Measurements from ENCODE around the gene CNTN1. TPM values are rescaled to one million over a fixed set of nuclear protein-coding genes. Genes with fewer than 3 reads are reported as not detected.

CNTN1 gene
- total RNA-seq, 1 donor from 2014 or later, result 1.8 TPM

- peaks cover 15% of the 10 kb centered on the region for H3K4me1 Mint-ChIP-seq (ENCODE audit: low read depth)
- H3K36me3 Mint-ChIP-seq (ENCODE audit: low read depth), result no peaks in the 10 kb centered on the region
- H3K27ac Mint-ChIP-seq (ENCODE audit: unreplicated experiment), result no peak overlapping the region
- TF ChIP-seq, protein P1, sequence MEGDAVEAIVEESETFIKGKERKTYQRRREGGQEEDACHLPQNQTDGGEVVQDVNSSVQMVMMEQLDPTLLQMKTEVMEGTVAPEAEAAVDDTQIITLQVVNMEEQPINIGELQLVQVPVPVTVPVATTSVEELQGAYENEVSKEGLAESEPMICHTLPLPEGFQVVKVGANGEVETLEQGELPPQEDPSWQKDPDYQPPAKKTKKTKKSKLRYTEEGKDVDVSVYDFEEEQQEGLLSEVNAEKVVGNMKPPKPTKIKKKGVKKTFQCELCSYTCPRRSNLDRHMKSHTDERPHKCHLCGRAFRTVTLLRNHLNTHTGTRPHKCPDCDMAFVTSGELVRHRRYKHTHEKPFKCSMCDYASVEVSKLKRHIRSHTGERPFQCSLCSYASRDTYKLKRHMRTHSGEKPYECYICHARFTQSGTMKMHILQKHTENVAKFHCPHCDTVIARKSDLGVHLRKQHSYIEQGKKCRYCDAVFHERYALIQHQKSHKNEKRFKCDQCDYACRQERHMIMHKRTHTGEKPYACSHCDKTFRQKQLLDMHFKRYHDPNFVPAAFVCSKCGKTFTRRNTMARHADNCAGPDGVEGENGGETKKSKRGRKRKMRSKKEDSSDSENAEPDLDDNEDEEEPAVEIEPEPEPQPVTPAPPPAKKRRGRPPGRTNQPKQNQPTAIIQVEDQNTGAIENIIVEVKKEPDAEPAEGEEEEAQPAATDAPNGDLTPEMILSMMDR (IDR thresholded peaks at IDR 0.05), result no peak
- H3K4me3 Mint-ChIP-seq (ENCODE audit: unreplicated experiment), result no peak overlapping the region
- peaks cover 4% of the 10 kb centered on the region for H3K9me3 Mint-ChIP-seq (ENCODE audit: low read depth)
- no peaks in the 10 kb centered on the region for H3K27me3 Mint-ChIP-seq (ENCODE audit: low read depth)
- DNase-seq (ENCODE audit: low spot score), result no peak
Observed at GRCh38 chr12:40993158-40993557, 300.9 kb downstream of the CNTN1 start.

DNA sequence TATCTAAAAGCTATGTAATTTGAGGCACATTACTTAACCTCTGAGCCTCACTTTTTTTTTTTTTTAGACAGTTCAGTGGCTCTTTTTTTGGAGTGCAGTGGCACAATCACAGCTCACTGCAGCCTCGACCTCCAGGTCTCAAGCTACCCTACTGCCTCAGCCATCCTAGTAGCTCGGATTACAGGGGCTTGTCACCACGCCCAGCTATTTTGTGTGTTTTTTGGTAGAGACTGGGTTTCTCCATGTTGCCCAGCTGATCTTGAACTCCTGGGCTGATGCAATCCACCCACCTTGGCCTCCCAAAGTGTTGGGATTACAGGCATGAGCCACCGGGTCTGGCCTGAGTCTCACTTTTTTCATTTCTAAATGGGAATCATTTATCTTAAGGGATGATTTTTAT is 303.9 kb downstream of the CNTN1 start:
- no peak for DNase-seq (ENCODE audit: low spot score)
- no peaks in the 10 kb centered on the region for H3K36me3 Mint-ChIP-seq (ENCODE audit: low read depth)
- H3K4me1 Mint-ChIP-seq (ENCODE audit: low read depth), result peaks cover 13% of the 10 kb centered on the region

GRCh38 chr12:40999210-40999609 is 307.0 kb downstream of the CNTN1 start:
- H3K27ac Mint-ChIP-seq (ENCODE audit: unreplicated experiment), result no peak overlapping the region
- H3K9me3 Mint-ChIP-seq (ENCODE audit: low read depth), result peaks cover 34% of the 10 kb centered on the region
- H3K36me3 Mint-ChIP-seq (ENCODE audit: low read depth), result peaks cover 11% of the 10 kb centered on the region
- H3K27me3 Mint-ChIP-seq (ENCODE audit: low read depth), result no peaks in the 10 kb centered on the region
- DNase-seq (ENCODE audit: low spot score), result no peak
- peaks cover 8% of the 10 kb centered on the region for H3K4me1 Mint-ChIP-seq (ENCODE audit: low read depth)
- H3K4me3 Mint-ChIP-seq (ENCODE audit: unreplicated experiment), result no peak overlapping the region
- TF ChIP-seq, protein P1 (IDR thresholded peaks at IDR 0.05), result no peak

More for the DNA sequence above, 303.9 kb downstream of the CNTN1 start:
- TF ChIP-seq, protein P1 (IDR thresholded peaks at IDR 0.05), result no peak
- Mint-ChIP-seq H3K27ac (ENCODE audit: unreplicated experiment) (no peak overlapping the region), H3K9me3 (ENCODE audit: low read depth) (peaks cover 8% of the 10 kb centered on the region), H3K4me3 (ENCODE audit: unreplicated experiment) (no peak overlapping the region), H3K27me3 (ENCODE audit: low read depth) (no peaks in the 10 kb centered on the region)

DNA sequence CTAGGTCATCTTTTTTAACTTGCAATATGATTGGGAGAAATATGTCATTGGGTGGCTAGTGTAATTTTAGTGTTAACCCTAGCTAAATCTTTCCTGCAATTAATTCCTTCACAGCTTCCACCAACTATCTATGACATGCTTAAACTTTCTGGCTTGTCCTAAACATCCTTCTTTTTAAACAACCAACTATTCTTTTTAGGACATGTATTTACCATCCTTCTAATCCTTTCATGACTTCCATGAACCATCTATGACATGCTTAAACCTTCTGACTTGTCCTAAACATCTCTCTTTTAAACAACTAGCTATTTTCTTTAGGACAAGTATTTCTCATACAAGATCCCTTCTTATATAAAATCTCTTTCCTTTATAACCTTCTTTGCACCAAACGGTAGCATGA is 316.2 kb downstream of the CNTN1 start:
- TF ChIP-seq, protein P1 (IDR thresholded peaks at IDR 0.05), result no peak
- Mint-ChIP-seq H3K27ac (ENCODE audit: unreplicated experiment) (no peak overlapping the region), H3K27me3 (ENCODE audit: low read depth) (peaks cover 1% of the 10 kb centered on the region), H3K9me3 (ENCODE audit: low read depth) (peaks cover 51% of the 10 kb centered on the region), H3K36me3 (ENCODE audit: low read depth) (peaks cover 34% of the 10 kb centered on the region), H3K4me1 (ENCODE audit: low read depth) (peaks cover 3% of the 10 kb centered on the region), H3K4me3 (ENCODE audit: unreplicated experiment) (no peak overlapping the region)
- DNase-seq (ENCODE audit: low spot score), result no peak

DNA sequence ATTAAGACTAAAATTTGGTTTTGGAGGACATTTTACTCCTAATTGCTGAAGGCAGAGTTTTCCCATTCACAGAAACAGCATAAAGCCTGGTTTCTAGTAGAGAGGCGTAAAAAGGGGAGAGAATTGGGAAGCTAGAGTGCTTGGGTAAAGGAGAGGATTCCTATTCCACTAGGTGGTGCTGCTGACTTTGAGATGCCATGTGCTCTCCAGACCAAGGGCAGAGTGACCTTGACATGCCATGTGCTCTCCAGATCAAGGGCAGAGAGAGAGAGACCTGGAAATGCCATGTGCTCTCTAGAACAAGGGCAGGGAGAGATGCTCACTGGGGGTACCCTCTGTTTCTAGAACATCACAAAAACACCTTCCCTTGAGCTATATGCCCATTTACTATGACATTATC is 319.7 kb downstream of the CNTN1 start:
- peaks cover 6% of the 10 kb centered on the region for H3K27me3 Mint-ChIP-seq (ENCODE audit: low read depth)
- TF ChIP-seq, protein P1 (IDR thresholded peaks at IDR 0.05), result peak; percentile 68
- peaks cover 17% of the 10 kb centered on the region for H3K4me1 Mint-ChIP-seq (ENCODE audit: low read depth)

More for the DNA sequence above, 319.7 kb downstream of the CNTN1 start:
- Mint-ChIP-seq H3K9me3 (ENCODE audit: low read depth) (peaks cover 20% of the 10 kb centered on the region), H3K36me3 (ENCODE audit: low read depth) (peaks cover 15% of the 10 kb centered on the region), H3K4me3 (ENCODE audit: unreplicated experiment) (no peak overlapping the region), H3K27ac (ENCODE audit: unreplicated experiment) (no peak overlapping the region)
- DNase-seq (ENCODE audit: low spot score), result no peak

All from chondrocyte (in vitro differentiated cells).